HG03565 (cell line): Measurements from ENCODE around the gene LARGE2.
A peak's percentile ranks its signal among the peaks of the same experiment; 100 is the strongest.

Experiments
- ATAC-seq: cut with Tn5 transposase; IDR thresholded peaks from one replicate; pipeline ENCODE4 v1.9.1; 2021; ENCODE audit warnings: mild to moderate bottlenecking, moderate library complexity; ENCODE audit not compliant: unreplicated experiment

The LARGE2 gene

GRCh38 chr11:45928535-45929215, 6.2 kb downstream of the LARGE2 start:
- ATAC-seq: no peak

GRCh38 chr11:45929486-45930030, 7.1 kb downstream of the LARGE2 start:
- ATAC-seq: peak; percentile 6

DNA sequence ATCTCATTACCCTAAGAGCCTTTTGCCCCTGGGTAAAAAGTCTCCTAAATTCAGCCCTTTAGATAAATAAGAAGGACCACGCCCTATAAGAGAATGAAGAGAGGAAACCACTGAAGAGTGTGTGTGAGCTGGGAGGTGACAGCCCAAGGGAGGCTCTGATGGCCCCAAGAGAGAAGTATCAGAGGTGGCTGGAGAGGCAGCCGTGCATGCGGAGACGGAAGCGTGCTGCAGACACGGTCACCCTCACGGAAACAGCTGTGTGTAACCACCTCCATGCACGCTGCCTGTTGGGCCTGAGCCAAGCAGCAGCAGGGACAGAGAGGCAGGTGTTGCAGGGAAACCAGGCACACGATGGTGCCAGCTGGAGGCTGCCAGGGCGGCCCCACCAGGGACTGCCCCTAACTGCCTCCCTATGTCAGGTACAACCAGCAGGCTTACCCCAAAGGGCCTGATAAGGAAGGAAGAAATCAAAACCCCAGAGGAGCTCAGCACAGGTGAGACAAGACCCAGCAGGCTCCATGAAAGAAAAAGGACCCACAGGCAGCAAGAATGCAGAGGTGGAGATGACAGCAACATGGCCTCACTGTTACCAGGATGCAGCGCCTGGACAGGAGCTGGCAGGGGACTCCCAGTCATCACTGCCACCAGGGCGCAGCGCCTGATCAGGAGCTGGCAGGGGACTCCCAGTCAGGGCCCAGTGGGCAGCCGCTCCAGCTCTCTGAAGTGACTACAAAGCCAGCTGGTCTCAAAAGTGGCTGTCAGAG, 7.8 kb downstream of the LARGE2 start:
- peak; percentile 83 for ATAC-seq

- no peak for ATAC-seq
Measured at GRCh38 chr11:45930951-45931570, 8.6 kb downstream of the LARGE2 start.

DNA sequence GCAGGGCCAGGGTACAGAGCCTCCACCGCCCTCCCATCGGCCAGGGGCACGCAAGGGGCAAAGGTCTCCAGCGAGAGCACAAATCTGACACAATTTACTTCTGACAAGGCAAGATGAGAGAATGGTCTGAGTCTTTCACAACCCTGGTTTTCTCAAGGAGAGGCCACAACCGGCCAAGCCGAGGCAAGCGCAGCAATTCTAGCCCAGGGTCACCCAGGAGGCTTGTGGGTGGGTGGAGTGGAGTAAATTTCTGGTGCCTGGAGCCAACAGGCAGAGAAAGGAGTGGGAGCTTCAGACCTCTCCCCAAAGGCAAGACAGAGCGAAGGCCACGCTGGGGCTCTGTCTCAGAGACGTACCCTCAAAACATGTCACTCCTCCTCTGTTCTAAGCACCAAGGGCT, 9.3 kb downstream of the LARGE2 start:
- ATAC-seq: no peak

DNA sequence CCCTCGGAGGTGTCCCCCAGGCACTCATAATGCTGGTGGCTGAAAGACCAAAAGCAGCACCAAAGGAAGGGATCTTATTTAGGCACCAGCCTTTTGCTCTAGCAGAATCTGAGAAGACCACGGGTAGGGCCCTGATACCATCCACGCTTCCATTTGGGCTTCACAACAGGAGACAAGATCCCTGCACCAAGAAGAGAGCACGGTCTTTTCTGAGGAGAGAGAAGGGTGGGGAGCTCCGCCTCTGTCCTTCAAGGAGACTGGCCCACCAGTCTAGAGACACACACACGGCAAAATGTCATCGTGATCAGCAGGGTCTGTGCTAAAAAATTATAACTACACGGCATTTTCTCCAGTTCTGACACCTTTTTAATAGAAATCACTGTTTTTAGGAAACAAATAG, 9.8 kb downstream of the LARGE2 start:
- ATAC-seq: no peak

- no peak for ATAC-seq
Measured at GRCh38 chr11:45933131-45933831, 10.8 kb downstream of the LARGE2 start.

DNA sequence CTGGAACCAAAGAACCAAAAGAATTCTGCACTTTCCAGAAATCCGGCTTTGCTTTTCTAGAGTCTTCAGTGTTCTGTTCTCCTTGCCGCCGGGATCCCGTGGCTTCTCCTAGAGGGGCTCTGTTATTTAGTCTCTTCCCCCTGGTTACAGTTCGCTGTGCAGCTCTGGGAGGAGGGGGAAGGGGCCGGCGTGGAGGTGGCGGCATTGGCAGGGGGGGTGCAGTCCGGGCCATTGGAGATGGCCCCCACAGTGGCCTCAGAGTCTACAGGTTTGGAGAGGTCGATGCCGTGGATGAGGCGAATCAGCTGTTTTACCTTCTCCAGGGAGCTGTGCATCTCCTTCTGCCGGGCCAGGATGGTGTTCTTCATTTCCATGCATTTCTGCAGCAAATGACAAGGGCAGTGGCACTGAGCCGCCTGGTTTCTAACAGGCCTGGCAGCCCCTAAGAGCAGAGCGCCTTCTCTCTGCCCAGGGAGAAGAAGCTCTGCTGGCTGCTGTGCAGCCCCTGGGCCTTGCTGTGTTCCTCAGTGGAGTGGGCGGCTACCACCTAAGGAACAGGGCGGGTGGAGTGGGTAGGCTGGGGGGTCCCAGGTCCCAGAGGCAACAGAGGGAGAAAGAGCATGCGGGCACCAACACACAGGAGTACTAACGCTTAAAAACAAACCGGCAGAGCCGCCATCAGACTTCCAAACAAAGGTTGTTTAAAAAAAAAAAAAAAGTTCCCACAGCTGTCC, 11.6 kb downstream of the LARGE2 start:
- no peak for ATAC-seq

DNA sequence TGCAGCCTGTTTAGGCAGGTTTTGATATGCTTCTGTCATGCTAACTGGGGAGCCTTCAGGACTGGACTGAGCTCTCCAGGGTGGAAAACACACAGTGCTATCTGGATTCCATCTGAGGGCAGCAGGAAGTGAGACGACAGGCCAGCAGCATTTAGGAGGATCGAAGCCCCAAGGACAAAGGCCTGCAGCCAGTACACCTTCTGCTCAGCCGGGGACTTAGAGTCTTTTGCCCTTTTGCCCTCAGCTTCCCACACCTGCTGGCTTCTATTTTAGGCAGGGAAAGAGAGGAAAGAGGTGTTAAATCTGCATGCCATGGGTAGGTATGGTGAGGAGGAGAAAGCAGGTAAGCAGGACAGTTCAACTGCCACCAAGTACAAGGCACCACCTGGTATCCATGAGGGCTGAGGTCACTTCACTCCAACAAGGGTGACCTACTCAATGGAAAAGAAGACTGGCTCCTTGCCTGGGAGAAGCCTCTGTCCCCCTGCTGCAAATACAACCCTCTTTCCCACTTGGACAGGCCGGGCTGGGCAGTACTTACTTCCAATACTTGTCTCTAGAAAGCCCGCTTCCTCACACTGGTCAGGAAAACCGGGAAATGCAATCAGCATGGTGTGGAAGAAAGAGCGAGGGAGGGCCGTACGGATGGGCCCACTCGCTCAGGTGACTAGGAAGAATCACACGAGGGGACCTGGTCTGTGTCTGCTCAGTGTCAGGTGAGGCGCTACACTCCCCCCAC, 12.3 kb downstream of the LARGE2 start:
- no peak for ATAC-seq

DNA sequence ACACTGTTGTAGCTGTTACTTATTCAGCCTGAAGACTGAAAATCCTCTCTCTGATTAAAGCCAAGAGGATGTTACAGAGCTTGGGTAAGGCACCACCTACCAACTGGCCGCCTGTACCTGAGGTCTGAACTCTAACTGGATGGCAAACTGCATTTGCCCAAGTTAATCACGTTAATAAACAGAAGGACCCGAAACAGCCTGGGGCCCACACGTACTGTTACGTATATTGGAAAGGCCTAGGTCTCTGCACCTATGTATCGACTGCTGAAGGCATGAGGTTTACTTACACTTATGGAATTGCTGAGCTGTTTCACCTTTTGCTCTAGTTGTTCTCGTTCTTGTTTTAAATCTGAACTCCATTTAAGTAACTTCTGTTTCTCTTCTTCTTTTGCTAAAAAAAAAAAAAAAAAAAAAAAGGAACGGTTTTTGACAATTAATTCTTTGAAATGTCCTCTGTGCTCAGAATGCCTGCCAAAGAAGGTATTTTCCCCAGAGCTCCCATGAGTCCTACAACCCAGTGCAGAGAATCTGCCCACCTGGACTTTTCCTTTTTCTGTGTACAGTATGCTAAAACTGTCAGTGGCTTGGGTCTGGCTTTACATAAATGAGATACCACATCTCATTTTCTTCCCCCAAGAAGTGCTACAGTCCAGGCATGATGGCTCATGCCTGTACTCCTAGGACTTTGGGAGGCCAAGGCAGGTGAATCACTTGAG, 13.1 kb downstream of the LARGE2 start:
- ATAC-seq: no peak

DNA sequence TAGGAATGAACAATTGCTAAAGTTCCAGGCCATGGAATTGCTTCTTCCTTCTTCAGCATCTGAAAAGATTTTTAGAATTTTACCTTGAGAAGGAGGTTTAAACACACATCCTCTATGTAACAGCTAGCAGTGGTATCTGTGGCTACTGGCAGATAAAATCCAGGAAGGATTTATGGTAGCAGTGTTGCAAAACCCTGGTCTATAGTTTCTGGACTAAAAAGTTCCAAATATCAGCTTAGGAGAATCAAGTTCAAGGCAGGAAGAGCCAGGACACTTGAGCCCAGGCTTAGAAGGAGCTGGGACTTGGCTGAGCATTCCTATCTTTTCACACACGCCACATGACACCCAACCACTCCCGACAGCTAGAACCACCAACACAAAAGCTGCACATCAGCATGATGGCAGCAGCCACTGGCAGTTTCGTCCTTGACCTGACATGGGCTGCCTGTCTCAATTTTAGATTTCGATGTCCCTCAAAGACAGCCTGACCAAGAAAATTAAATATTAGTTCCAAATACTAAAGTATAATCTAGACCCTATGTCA, 14.1 kb downstream of the LARGE2 start:
- no peak for ATAC-seq

DNA sequence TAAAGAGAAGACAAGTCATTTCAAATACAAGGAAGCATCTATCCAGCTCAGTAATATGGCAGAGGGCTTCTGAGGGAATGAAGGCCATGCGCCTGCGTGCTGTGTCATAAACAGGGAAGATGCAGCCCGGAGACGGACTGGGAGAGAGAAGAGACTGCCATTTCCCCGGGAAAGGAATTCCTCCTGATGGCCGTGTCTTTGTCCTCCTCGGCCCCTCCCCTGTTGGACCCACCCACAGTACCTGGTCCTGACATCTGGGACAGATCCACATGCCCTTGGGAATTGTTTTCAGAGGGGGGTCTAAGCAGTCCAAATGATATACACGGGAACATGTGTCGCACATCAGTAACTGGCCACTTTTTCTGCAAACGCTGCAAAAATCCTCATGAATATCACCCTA, 15.5 kb downstream of the LARGE2 start:
- no peak for ATAC-seq

DNA sequence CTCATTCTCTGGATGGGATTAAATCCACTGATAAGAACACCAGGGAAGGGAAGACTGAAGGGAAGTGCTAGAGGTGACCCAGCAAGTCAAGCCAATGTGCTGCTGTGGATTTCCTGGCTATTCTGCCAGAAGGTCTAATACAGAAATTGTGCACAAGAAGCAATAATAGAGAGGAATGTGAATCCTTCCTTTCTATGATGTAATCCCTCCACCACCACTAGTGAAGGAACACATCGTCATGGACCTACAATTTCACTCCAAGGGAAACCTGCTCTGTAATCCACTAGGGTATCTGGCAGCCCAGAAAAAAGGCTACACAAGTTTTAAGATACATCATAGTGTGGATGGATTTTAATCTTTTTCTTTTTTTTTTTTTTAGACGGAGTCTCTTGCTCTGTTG, 17.4 kb downstream of the LARGE2 start:
- ATAC-seq: no peak

- ATAC-seq: no peak
Measured at GRCh38 chr11:45941285-45941684, 18.8 kb downstream of the LARGE2 start.

DNA sequence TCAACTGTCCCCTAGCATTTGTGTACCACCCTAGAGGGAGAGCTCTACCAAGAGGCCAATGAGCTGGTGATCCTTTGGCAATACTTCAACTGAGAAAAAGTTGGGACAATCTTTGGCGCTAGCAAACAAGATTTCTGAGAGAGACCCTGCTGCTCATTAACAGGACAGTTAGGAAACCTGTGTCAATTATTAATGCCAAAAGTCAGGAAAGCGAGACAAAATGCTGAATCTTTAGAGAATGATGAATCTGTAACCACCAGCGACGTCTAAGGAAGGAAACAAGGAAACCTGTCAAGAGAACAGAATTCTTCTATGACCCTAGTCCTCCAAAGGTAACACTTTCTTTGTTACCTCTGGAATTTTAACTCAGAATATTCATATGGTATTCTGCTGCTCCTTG, 19.9 kb downstream of the LARGE2 start:
- no peak for ATAC-seq

DNA sequence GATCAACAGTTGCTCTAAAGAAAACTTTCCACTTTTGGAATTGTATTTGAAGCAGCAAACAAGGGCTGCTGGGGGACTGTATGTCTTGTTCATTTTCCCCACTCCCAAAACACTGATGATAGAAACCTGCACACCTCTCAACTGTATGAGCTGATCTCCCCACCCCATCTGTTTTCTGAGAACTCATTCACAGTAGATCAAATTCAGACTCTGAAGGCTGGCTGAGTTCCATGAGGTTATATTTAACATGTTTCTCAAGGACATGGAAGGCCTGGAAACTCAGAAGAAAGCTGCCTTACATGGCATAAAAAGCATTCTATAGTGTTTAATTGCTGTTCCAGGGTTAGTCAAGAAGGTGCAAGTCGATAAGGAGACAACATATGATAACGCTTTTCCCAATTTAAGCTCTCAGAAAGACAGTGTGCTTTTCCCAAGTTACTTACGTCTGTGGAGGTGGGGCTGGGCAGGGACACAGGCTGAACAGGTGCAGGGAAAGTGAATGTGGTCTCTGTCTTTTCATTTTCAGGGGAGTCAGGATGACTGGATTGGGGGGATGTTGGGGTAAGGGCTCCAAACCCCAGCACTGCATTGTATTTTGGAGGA, 23.0 kb downstream of the LARGE2 start:
- ATAC-seq: no peak

DNA sequence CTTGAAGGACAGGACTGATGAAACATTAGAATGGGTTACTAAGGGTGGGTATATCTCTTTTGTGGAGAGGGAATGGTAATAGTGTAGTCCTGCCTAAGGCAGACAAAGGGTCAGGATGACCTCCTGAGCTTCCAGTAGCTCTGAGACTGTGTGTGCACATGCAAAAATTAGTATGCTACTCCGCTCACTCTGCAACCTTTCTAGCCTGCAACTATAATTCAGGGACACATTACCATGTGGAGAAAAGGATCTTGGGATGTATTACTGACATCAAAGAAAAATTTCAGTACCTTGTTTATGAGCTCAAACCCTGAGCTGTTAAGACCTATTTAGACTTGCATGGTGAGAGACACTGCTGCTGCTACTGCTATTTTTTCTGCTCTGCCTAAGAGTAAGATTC, 25.4 kb downstream of the LARGE2 start:
- ATAC-seq: no peak

DNA sequence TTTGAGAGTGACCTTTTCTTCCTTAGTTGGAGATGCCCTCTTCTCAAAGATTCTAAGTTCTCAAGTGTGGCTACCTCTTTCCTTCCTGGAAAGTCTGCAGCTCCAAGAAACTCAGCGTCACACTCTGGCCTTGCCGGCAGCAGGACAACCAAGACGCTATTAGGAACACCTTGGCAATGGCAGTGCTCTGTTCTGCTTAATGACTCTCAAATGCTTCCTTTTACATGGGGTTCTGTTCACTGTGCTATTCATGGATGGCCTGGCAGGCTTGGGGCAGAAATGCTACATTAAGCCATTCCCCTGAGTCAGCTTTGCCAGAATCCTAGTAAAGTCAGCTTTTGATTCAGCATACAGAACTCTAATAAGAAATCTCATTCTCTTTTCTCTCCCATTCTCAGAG, 25.9 kb downstream of the LARGE2 start:
- no peak for ATAC-seq

DNA sequence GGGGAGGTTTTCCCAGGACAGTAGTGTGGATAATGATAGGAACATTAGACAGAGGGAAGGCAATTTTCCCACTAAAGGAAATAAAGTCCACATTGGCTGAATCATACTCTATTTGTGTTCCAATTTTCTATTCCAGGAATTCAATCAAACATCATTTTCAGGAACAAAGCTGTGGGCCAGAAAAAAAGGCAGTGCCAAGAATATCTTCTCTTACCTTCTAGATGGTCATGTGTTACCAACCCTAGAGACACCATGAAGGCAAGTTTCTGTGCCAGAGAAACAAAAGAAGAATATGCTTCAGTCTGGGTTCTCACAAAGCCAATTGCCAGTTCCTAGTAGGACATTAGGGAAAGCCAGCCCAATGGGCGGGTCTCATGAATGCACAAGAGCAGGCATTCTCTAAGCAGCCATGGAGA, 27.5 kb downstream of the LARGE2 start:
- ATAC-seq: no peak
